ENCODE measurements around the gene RASSF7. TPM values are rescaled to one million over a fixed set of nuclear protein-coding genes. Genes with fewer than 3 reads are reported as not detected.

RASSF7 gene, protein sequence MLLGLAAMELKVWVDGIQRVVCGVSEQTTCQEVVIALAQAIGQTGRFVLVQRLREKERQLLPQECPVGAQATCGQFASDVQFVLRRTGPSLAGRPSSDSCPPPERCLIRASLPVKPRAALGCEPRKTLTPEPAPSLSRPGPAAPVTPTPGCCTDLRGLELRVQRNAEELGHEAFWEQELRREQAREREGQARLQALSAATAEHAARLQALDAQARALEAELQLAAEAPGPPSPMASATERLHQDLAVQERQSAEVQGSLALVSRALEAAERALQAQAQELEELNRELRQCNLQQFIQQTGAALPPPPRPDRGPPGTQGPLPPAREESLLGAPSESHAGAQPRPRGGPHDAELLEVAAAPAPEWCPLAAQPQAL
- 100 to 1,000 TPM in 3 of 4 donors, 10 to 100 TPM in 1; 80.9 to 340 (median 172) TPM for total RNA-seq

DNA sequence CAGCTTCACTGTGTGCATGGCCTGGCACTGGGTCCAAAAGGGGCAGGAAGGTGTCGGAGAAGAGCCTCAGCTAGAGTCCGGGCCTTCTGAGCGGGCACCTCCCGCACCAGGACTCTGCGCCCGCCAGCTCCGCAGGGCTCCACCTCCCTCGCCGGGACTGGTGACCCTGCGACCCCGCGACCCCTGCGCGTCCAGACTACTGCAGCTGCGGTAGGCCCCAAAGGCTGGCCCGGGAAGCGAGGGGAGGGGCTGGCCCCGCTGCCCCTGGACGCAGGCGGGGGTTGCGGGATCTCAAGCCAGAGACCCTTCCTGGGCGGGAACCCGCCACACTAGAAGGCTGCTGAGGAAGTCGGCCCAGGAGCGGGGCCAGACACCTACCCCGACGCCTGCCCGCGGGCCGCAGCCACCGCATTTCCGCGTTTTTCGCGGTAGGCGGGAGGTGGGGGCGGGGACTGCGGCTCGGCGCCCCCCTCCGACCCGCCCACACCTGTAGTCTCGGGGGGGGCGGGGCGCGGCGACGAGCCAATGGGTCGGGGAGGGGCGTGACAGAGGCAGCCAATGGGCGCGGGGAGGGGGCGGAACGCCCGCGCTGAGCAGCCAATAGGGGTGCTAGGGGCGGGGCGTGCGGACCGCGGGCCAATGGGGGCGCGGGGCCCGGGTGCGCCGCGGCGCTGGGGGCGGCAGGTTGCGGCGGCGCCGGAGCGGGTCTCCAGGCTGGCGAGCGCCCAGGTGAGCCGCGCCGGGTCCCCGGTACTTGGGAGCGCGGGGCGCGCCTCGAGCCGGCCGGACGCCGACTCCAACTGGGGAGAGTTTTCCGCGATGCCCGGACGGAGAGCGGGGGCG lies at the start of gene RASSF7, which contains the start of gene LMNTD2:
TSS of gene RASSF7 (plus strand) at position 666 of the 843 bp plus-strand sequence. CDS start 799 bp downstream, outside the sequence.
TSS of gene LMNTD2 (minus strand) at position 434 of the 843 bp plus-strand sequence. CDS start at position 412, 22 bp downstream.
- DNase-seq, result peak; percentile 98
- TF ChIP-seq, protein P1, sequence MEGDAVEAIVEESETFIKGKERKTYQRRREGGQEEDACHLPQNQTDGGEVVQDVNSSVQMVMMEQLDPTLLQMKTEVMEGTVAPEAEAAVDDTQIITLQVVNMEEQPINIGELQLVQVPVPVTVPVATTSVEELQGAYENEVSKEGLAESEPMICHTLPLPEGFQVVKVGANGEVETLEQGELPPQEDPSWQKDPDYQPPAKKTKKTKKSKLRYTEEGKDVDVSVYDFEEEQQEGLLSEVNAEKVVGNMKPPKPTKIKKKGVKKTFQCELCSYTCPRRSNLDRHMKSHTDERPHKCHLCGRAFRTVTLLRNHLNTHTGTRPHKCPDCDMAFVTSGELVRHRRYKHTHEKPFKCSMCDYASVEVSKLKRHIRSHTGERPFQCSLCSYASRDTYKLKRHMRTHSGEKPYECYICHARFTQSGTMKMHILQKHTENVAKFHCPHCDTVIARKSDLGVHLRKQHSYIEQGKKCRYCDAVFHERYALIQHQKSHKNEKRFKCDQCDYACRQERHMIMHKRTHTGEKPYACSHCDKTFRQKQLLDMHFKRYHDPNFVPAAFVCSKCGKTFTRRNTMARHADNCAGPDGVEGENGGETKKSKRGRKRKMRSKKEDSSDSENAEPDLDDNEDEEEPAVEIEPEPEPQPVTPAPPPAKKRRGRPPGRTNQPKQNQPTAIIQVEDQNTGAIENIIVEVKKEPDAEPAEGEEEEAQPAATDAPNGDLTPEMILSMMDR (IDR thresholded peaks at IDR 0.05), result no peak
- TF ChIP-seq POLR2A (IDR thresholded peaks at IDR 0.05), result peak; percentile 73 to 89
- H3K9me3 ChIP-seq, result no peaks in the 10 kb centered on the region
- peak within 1 kb of the TSS; percentile 87 to 99 (median 97) for H3K27ac ChIP-seq
- peaks cover 0 to 12% (median 0%) of the 10 kb centered on the region in 3 donors for H3K36me3 ChIP-seq
- peak within 1 kb of the TSS; percentile 90 to 98 (median 96) for H3K4me3 ChIP-seq
- H3K27me3 ChIP-seq, result peaks cover 0 to 5% of the 10 kb centered on the region in 2 donors
- H3K4me1 ChIP-seq, result peaks cover 0 to 32% (median 23%) of the 10 kb centered on the region in 4 donors

DNA sequence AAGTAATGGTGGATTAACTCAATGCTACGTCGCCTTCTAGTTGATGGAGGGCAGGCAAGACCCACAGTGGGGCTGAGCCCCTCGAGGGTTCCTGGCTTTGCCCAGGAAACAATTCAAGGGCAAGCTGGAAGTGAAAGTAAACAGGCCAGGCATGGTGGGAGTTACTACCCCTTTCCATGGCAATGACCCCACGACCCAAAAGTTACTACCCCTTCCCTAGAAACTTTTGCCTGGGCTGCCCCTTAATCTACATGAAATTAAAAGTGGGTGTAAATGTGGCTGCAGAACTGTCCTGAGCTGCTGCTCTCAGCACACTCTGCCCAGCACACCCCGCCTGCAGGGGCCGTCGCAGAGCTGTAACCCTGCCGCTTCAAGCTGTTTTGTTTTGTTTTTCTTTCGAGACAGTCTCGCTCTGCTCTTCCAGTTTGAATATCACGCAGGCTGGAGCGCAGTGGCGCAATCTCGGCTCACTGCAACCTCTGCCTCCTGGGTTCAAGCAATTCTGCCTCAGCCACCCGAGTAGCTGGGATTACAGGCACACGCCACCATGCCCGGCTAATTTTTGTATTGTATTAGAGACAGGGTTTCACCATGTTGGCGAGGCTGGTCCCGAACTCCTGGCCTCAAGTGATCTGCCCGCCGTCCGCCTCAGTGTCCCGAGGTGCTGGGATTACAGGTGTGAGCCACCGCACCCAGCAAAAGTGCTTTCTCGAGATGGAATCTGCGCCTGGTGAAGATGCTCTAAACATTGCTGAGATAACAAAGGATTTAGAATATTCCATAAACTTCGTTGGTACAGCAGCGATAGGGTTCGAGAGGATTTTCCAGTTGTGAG lies 47.8 kb upstream of the RASSF7 start:
- no peak overlapping the region for H3K4me3 ChIP-seq
- TF ChIP-seq, protein P1 (IDR thresholded peaks at IDR 0.05), result no peak
- no peak for TF ChIP-seq POLR2A (IDR thresholded peaks at IDR 0.05)
- peaks cover 0 to 10% (median 0%) of the 10 kb centered on the region in 4 donors for H3K9me3 ChIP-seq
- peak in 1 of 3 donors; percentile 41 for DNase-seq
- H3K36me3 ChIP-seq, result peaks cover 0 to 22% (median 0%) of the 10 kb centered on the region in 3 donors
- H3K4me1 ChIP-seq, result peaks cover 0 to 4% (median 0%) of the 10 kb centered on the region in 4 donors
- peak overlapping the region in 1 of 4 donors; percentile 55 for H3K27ac ChIP-seq
- H3K27me3 ChIP-seq, result no peaks in the 10 kb centered on the region

DNA sequence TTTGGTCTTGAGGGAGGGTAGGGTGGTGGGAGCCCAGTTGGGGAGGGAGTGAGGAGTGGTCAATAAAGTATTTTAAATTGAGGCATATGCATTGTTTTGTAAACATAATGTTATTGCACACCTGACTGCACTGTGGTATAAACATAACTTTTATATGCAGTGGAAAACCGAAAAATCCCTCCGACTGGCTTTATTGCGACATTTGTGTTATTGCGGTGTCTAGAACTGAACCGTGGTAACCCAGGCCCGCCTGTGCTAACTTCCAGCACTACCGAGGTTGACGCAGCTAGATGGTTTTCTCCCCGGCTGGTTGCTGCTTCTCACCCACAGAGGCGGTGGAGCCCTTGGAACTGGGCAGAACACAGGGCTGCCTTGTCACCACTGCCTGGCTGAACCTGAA lies 46.2 kb upstream of the RASSF7 start:
- TF ChIP-seq POLR2A (IDR thresholded peaks at IDR 0.05), result no peak
- TF ChIP-seq, protein P1 (IDR thresholded peaks at IDR 0.05), result no peak
- Histone ChIP-seq H3K27ac (no peak overlapping the region), H3K4me1 (peaks cover 0 to 8% (median 3%) of the 10 kb centered on the region in 4 donors), H3K9me3 (peaks cover 0 to 10% (median 0%) of the 10 kb centered on the region in 4 donors), H3K4me3 (no peak overlapping the region), H3K27me3 (no peaks in the 10 kb centered on the region), H3K36me3 (peaks cover 0 to 11% (median 0%) of the 10 kb centered on the region in 3 donors)
- DNase-seq, result no peak

DNA sequence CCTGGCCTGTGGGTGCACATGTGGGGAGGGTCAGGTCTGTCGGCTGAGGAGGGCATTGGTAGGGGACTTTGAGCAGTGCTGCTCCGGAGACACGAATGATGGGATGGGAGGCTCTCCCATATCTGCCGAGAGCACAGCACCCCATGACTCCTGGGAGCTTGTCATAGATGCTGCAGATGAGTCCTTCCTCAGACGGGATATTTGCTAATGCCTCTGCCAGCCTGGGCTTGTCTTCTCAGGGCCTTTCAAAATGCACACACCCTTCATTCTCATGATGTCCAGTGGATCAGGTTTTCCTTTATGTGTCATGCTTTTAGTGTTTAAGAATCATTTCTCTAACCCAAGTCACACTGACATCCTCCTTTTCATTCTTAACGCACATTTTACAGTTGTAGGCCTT lies 45.6 kb upstream of the RASSF7 start:
- Histone ChIP-seq H3K9me3 (peaks cover 0 to 10% (median 0%) of the 10 kb centered on the region in 4 donors), H3K36me3 (peaks cover 0 to 11% (median 0%) of the 10 kb centered on the region in 3 donors)
- TF ChIP-seq POLR2A (IDR thresholded peaks at IDR 0.05), result no peak
- TF ChIP-seq, protein P1 (IDR thresholded peaks at IDR 0.05), result no peak

More for the DNA sequence above, 45.6 kb upstream of the RASSF7 start:
- no peak overlapping the region for H3K27ac ChIP-seq
- DNase-seq, result no peak
- no peaks in the 10 kb centered on the region for H3K27me3 ChIP-seq
- no peak overlapping the region for H3K4me3 ChIP-seq
- peaks cover 0 to 8% (median 3%) of the 10 kb centered on the region in 4 donors for H3K4me1 ChIP-seq
